HEK293T (cell line): Measurements from ENCODE around the gene AAR2.

Experiments used
- CTCF ChIA-PET: fragments of 350-600 bp; formaldehyde crosslinking; extraction: SDS; loops from one replicate; lab custom pipeline; 2021; ENCODE audit warnings: antibody characterized with exemption, inconsistent platforms; lab: Yijun Ruan, JAX
- POLR2A ChIA-PET: fragments of 350-600 bp; formaldehyde crosslinking; extraction: SDS; loops from one replicate; lab custom pipeline; 2020; ENCODE audit warnings: antibody characterized with exemption, inconsistent platforms; lab: Yijun Ruan, JAX
- DNase-seq: peaks from one replicate; pipeline ENCODE4 v3.0.0; 2012; ENCODE audit warnings: mixed read lengths; ENCODE audit errors: extremely low spot score
- ARNT ChIP-seq: fragments of 450-650 bp; IDR thresholded peaks from 2 replicates; pipeline ENCODE4 v1.6.1; 2017; ENCODE audit warnings: mild to moderate bottlenecking
- BHLHE40 ChIP-seq: fragments of 450-650 bp; IDR thresholded peaks from 2 replicates; pipeline ENCODE4 v1.6.1; 2016; ENCODE audit warnings: mild to moderate bottlenecking, moderate library complexity, borderline replicate concordance
- CTBP1 ChIP-seq: fragments of 450-650 bp; IDR thresholded peaks from 2 replicates; pipeline ENCODE4 v1.6.1; 2016; ENCODE audit warnings: borderline replicate concordance
- ELF4 ChIP-seq: fragments of 450-650 bp; IDR thresholded peaks from 2 replicates; pipeline ENCODE4 v1.6.1; 2017; ENCODE audit warnings: antibody characterized with exemption
- FOXA1 ChIP-seq: fragments of 450-650 bp; IDR thresholded peaks from 2 replicates; pipeline ENCODE4 v1.6.1; 2016; ENCODE audit warnings: mild to moderate bottlenecking
- FOXK2 ChIP-seq: fragments of 450-650 bp; IDR thresholded peaks from 2 replicates; pipeline ENCODE4 v1.6.1; 2016; ENCODE audit warnings: mild to moderate bottlenecking
- FOXM1 ChIP-seq: fragments of 450-650 bp; IDR thresholded peaks from 2 replicates; pipeline ENCODE4 v1.6.1; 2017; ENCODE audit warnings: mild to moderate bottlenecking, borderline replicate concordance
- HDGF ChIP-seq: fragments of 450-650 bp; IDR thresholded peaks from 2 replicates; pipeline ENCODE4 v1.6.1; 2017; ENCODE audit warnings: antibody characterized with exemption, borderline replicate concordance
- L3MBTL2 ChIP-seq: fragments of 450-650 bp; conservative IDR thresholded peaks from 2 replicates; pipeline ENCODE4 v1.6.1; 2016; ENCODE audit warnings: mild to moderate bottlenecking
- LEF1 ChIP-seq: fragments of 450-650 bp; IDR thresholded peaks from 2 replicates; pipeline ENCODE4 v1.6.1; 2017; ENCODE audit warnings: mild to moderate bottlenecking, borderline replicate concordance
- NFRKB ChIP-seq: fragments of 450-650 bp; IDR thresholded peaks from 2 replicates; pipeline ENCODE4 v1.6.1; 2016; ENCODE audit warnings: mild to moderate bottlenecking, moderate library complexity
- PKNOX1 ChIP-seq: fragments of 450-650 bp; IDR thresholded peaks from 2 replicates; pipeline ENCODE4 v1.6.1; 2016
- SP1 ChIP-seq: fragments of 450-650 bp; IDR thresholded peaks from 2 replicates; pipeline ENCODE4 v1.6.1; 2017
- SUZ12 ChIP-seq: fragments of 450-650 bp; IDR thresholded peaks from 2 replicates; pipeline ENCODE4 v1.6.1; 2016; ENCODE audit warnings: mild to moderate bottlenecking
- TARDBP ChIP-seq: fragments of 450-650 bp; IDR thresholded peaks from 2 replicates; pipeline ENCODE4 v1.6.1; 2016
- ZNF384 ChIP-seq: fragments of 450-650 bp; IDR thresholded peaks from 2 replicates; pipeline ENCODE4 v1.6.1; 2016

AAR2 gene

GRCh38 chr20:36234771-36235320 lies 1.4 kb upstream of the AAR2 start:
- TF ChIP-seq ZNF384 (no peak), HDGF (no peak), FOXM1 (no peak), L3MBTL2 (no peak), CTBP1 (no peak), PKNOX1 (no peak), SP1 (no peak), TARDBP (no peak), FOXA1 (no peak), NFRKB (no peak), LEF1 (no peak), BHLHE40 (no peak), SUZ12 (no peak), ELF4 (no peak), ARNT (no peak), FOXK2 (no peak)
- ChIA-PET POLR2A (no interaction called here), CTCF (no interaction called here)
- no peak for DNase-seq

GRCh38 chr20:36236786-36237121 lies 476 bp downstream of the AAR2 start:
- DNase-seq: no peak
- TF ChIP-seq PKNOX1 (no peak), HDGF (no peak), L3MBTL2 (no peak), FOXK2 (no peak), FOXA1 (no peak), ARNT (no peak), BHLHE40 (no peak), ELF4 (no peak), LEF1 (no peak)
- ChIA-PET POLR2A (interaction anchor here (0.8 to 1.5 kb wide), 6 partner anchors 20 to 282 kb away, joined by 3 to 6 read pairs (median 3); partner anchors contain the start of gene SCAND1), CTCF (no interaction called here)

- ChIA-PET CTCF (interaction anchor here (0.6 kb wide), 1 partner anchor 128 kb away, joined by 3 read pairs; no protein-coding TSS in a partner anchor), POLR2A (interaction anchor here (1.1 to 1.4 kb wide), 2 partner anchors 133 to 162 kb away, joined by 3 read pairs; no protein-coding TSS in a partner anchor)
- no peak for TF ChIP-seq ARNT
- no peak for TF ChIP-seq LEF1
- no peak for TF ChIP-seq FOXA1
- TF ChIP-seq L3MBTL2: no peak
- TF ChIP-seq ZNF384: no peak
- TF ChIP-seq PKNOX1: no peak
- no peak for TF ChIP-seq HDGF
- TF ChIP-seq FOXK2: no peak
- no peak for TF ChIP-seq NFRKB
- no peak for TF ChIP-seq TARDBP
- TF ChIP-seq FOXM1: no peak
- TF ChIP-seq BHLHE40: no peak
- no peak for DNase-seq
These were observed 1.2 kb downstream of the AAR2 start for GRCh38 chr20:36237477-36237876.

- CTCF ChIA-PET: interaction anchor here (0.6 kb wide), 1 partner anchor 129 kb away, joined by 3 read pairs; no protein-coding TSS in a partner anchor
- no peak for TF ChIP-seq NFRKB
- no peak for TF ChIP-seq ELF4
- TF ChIP-seq SUZ12: no peak
- TF ChIP-seq CTBP1: no peak
- TF ChIP-seq TARDBP: no peak
- TF ChIP-seq LEF1: no peak
- TF ChIP-seq L3MBTL2: no peak
- no peak for TF ChIP-seq ZNF384
- TF ChIP-seq ARNT: no peak
- TF ChIP-seq HDGF: no peak
- no peak for TF ChIP-seq SP1
- TF ChIP-seq FOXK2: no peak
- no peak for TF ChIP-seq FOXA1
- no peak for TF ChIP-seq FOXM1
- TF ChIP-seq PKNOX1: no peak
- no peak for TF ChIP-seq BHLHE40
- DNase-seq: no peak
- POLR2A ChIA-PET: interaction anchor here (0.9 to 1.4 kb wide), 3 partner anchors 11 to 161 kb away, joined by 3 read pairs; no protein-coding TSS in a partner anchor
These were observed 1.9 kb downstream of the AAR2 start for GRCh38 chr20:36238153-36238552.

GRCh38 chr20:36238760-36239159 lies 2.5 kb downstream of the AAR2 start:
- TF ChIP-seq ARNT (no peak), ELF4 (no peak), SUZ12 (no peak), TARDBP (no peak)
- ChIA-PET POLR2A (interaction anchor here (0.8 to 0.9 kb wide), 2 partner anchors 11 to 139 kb away, joined by 3 read pairs; no protein-coding TSS in a partner anchor), CTCF (no interaction called here)
- DNase-seq: no peak

- ChIA-PET CTCF (no interaction called here), POLR2A (no interaction called here)
- TF ChIP-seq PKNOX1: no peak
- no peak for TF ChIP-seq ZNF384
- TF ChIP-seq SUZ12: no peak
- no peak for TF ChIP-seq L3MBTL2
- no peak for TF ChIP-seq FOXM1
- no peak for TF ChIP-seq ARNT
- no peak for TF ChIP-seq ELF4
- TF ChIP-seq LEF1: no peak
- no peak for TF ChIP-seq HDGF
- no peak for TF ChIP-seq TARDBP
- no peak for DNase-seq
These were observed 3.8 kb downstream of the AAR2 start for GRCh38 chr20:36240076-36240475.
